Epidermal melanocyte (primary cell): ENCODE results near the gene COX7A2L.
"Not testable (repeated sequence)": the region's sequence is repeated elsewhere in the genome, so short reads cannot be mapped to it uniquely, and the experiment has no call there.

Experiments used
- DNase-seq: peaks from one replicate; pipeline ENCODE4 v3.0.0; 2011; ENCODE audit warnings: low spot score; ENCODE audit not compliant: insufficient read length

COX7A2L gene

GRCh38 chr2:42340045-42340937 lies 20.7 kb downstream of the COX7A2L start:
- no peak for DNase-seq

DNA sequence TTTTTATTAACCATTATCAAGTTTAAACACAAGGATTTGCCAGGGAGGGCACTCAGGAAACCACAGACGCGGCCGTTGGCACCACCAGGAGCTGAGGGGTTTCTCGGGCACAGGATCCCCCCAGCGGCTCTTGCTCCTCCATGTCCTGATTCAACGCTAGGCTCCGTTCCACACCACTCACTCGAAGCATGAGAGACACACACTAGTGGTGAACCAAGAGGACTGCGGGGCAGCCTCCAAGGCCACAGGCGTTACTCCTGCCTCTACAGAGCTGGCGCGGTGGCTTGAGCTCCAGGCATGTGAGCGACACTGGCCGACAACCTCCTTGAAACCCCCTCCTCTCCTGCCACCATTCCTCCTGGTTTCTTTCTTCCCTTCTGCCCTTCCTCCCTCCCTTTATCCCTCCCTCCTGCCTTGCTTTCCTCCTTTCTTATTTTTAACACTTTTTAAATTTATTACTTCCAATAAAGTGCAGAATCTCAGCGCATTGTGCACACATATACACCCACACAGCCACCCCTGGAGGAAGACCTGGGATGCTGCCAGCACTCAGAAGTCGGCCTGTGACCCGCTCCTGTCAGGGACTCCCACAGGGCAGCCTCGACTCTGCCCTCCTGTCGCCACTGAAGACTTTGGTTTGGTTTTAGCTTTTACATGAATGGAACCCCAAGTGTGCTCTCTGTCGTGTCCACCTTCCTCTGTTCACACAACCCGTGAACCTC lies 21.7 kb downstream of the COX7A2L start:
- DNase-seq, result no peak

- DNase-seq, result no peak
Measured at GRCh38 chr2:42338567-42339190, 22.3 kb downstream of the COX7A2L start.

GRCh38 chr2:42337846-42338566 lies 23.0 kb downstream of the COX7A2L start:
- no peak for DNase-seq

GRCh38 chr2:42337356-42337820 lies 23.6 kb downstream of the COX7A2L start:
- DNase-seq, result no peak

- no peak for DNase-seq
Measured at GRCh38 chr2:42336361-42336965, 24.6 kb downstream of the COX7A2L start.

DNA sequence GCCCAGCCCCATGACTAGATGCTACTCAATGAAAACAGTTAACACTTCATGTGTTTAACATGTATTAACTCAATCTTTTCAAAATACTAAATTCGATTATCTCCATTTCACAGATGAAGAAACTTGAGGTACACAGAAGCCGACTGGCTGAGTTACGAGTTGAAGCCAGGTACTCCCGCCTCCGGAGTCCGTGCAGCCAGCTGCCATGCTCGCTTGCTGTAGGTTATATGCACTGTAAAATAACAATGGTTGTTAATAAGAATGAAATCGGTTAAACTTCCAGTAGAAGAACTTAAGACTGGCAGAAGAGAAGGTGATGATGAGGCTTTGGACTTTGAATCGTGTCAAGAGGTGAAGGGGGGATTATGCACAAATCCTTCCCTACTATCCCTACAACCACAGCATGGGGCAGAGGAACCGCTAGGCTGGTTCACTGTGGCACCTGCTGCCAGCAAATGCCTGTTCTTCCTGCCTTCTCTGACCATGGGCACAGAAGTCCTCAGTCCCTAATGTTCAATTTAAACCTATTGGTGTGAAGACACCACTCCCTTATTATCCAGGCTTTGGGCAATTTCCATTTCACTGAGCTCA lies 25.4 kb downstream of the COX7A2L start:
- DNase-seq, result no peak

- not testable (repeated sequence) for DNase-seq
Measured at GRCh38 chr2:42334865-42335264, 26.2 kb downstream of the COX7A2L start.

DNA sequence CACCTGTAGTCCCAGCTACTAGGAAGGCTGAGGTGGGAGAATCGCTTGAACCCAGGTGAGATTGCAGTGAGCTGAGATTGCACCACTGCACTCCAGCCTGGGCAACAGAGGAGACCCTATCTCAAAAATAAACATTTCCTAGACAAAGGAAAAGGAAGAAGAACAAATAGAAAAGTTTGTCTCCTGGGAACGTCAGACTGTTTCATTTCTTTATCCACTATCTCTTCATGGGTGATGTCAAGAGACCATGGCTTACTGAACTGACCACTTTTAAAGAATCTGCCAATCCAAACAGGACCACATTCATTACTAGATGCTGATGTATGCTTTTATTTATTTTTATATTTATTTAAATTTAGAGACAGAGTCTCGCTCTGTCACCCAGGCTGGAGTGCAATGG lies 26.8 kb downstream of the COX7A2L start:
- no peak for DNase-seq

- DNase-seq, result no peak
Measured at GRCh38 chr2:42333579-42333978, 27.4 kb downstream of the COX7A2L start.

- DNase-seq, result no peak
Measured at GRCh38 chr2:42332575-42332974, 28.4 kb downstream of the COX7A2L start.

DNA sequence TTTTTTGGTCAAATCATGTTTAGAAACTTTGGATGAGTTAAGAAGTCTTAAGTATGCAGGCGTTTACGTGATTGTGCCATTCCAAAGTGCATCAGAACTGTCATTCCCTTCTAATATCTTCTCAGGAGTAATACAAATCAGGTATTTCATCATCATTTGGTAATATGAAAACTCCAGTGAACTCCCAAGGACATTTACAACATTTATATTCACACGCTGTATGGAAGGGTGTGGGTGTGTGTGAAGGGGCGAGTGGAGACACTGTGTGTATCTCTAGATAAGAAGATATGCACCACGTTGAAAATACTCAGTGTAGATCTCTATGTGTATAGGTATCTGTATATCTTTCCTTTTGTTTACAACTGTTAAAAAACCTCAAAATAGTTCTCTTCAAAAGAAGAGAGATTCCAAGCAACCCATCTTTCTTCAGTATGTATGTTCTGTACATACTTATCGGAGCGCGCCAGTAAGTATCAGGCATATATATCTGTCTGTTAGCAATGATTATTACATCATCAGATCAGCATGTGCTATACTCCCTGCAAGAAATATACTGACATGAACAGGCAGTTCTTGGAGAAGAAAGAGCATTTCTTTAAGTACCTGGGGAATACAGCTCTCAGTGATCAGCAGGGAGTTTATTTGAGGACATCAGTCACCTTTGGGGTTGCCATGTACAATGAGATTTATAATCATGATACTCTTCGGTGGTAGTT lies 29.3 kb downstream of the COX7A2L start:
- no peak for DNase-seq

DNA sequence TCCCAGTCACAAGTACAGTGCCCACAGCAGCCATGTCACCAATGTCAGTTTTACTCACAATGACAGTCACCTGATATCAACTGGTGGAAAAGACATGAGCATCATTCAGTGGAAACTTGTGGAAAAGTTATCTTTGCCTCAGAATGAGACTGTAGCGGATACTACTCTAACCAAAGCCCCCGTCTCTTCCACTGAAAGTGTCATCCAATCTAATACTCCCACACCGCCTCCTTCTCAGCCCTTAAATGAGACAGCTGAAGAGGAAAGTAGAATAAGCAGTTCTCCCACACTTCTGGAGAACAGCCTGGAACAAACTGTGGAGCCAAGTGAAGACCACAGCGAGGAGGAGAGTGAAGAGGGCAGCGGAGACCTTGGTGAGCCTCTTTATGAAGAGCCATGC lies 31.3 kb downstream of the COX7A2L start:
- DNase-seq, result no peak

GRCh38 chr2:42328923-42329322 lies 32.1 kb downstream of the COX7A2L start:
- DNase-seq, result no peak

- no peak for DNase-seq
Measured at GRCh38 chr2:42328148-42328833, 32.7 kb downstream of the COX7A2L start.

GRCh38 chr2:42327125-42327524 lies 33.9 kb downstream of the COX7A2L start:
- DNase-seq, result no peak

GRCh38 chr2:42325609-42326008 lies 35.4 kb downstream of the COX7A2L start:
- DNase-seq, result no peak

GRCh38 chr2:42324949-42325348 lies 36.1 kb downstream of the COX7A2L start:
- no peak for DNase-seq

GRCh38 chr2:42324244-42324643 lies 36.8 kb downstream of the COX7A2L start:
- DNase-seq, result no peak
